GM21381 (cell line): Measurements from ENCODE around the gene AFF3.

Experiments used
- ATAC-seq: cut with Tn5 transposase; IDR thresholded peaks from one replicate; pipeline ENCODE4 v1.9.1; 2021; ENCODE audit warnings: mild to moderate bottlenecking, moderate library complexity; ENCODE audit not compliant: unreplicated experiment

AFF3 gene

GRCh38 chr2:99809259-99809900 is 333.0 kb downstream of the AFF3 start:
- no peak for ATAC-seq

DNA sequence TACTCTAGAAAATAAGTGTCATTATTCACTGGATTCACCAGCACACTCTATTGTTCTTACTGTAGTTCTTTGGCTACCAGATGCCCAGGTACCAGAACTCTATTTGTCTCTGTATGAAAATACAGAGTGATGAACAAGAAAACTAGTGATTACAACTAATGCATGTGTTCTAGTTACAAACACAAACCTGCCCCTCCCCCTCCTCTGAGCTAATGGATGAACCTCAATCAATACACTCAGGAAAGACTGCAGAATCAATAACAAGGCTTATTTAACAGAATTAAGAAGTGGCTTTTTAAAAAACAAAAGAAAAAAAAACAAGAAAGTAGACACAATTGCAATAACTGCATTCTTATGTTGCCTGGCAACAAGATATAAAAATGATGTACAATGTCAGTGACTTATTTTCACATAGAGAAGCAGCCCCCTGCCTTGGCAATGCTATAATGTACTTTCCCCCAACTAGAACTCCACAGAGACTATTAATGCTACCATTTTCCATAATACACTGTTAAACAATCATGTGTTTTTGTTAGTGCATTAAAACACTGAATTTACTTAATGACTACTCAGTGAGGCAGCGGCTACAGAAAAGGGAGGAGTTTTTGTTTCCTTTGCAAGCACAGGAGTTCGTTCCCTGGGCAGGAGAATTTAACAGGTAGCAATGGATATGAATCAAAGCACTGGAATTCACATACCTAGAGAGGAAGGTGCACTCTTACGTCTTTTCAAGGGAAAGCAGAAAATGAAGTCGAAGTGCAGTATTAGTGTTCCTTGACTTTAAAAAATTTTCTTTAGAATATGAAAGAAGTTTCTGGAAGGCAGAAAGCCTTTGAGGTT is 333.8 kb downstream of the AFF3 start:
- no peak for ATAC-seq

DNA sequence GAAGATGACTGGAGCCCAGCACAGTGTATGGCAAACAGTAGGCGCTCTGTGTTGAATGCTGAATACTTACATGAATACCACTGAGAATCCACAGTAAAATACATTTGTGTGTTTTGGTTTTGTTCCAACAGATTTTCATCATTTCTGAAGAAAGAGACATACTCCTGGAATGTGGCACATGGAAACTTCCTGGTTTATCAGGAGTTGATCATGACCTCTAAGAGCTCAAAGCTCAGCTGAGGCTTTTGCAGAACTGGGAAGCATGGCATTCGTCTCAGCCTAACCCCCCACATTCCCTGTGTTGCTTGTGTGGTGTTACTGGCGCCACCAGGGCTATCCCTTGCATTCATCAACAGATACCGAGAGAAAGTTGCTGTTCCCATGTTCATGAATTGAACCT is 335.6 kb downstream of the AFF3 start:
- ATAC-seq: no peak

GRCh38 chr2:99805930-99806476 is 336.4 kb downstream of the AFF3 start:
- ATAC-seq: no peak

DNA sequence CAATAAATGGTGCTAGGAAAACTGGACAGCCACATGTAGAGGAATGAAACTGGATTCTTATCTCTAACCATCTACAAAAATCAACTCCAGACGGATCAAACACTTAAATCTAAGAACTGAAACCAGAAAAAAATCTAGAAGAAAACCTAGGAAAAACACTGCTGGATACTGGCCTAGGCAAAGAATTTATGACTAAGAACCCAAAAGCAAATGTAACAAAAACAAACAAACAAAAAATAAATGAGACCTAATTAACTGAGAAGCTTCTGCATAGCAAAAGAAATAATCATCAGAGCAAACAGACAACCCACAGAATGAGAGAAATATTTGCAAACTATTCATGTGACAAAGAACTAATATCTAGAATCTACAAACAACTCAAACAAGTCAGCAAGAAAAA is 338.5 kb downstream of the AFF3 start:
- no peak for ATAC-seq

DNA sequence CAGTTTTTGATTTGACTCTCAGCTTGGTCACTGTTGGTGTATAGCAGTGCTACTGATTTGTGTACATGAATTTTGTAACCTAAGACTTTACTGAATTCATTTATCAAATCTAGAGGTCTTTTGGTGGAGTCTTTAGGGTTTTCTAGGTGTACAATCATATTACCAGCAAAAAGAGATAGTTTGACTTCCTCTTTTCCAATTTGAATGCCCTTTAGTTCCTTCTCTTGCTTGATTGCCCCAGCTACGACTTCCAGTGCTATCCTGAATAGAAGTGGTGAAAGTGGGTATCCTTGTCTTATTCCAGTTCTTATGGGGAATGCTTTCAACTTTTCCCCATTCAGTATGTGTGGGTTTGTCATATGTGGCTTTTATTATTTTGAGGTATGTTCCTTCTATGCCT is 339.7 kb downstream of the AFF3 start:
- ATAC-seq: no peak

DNA sequence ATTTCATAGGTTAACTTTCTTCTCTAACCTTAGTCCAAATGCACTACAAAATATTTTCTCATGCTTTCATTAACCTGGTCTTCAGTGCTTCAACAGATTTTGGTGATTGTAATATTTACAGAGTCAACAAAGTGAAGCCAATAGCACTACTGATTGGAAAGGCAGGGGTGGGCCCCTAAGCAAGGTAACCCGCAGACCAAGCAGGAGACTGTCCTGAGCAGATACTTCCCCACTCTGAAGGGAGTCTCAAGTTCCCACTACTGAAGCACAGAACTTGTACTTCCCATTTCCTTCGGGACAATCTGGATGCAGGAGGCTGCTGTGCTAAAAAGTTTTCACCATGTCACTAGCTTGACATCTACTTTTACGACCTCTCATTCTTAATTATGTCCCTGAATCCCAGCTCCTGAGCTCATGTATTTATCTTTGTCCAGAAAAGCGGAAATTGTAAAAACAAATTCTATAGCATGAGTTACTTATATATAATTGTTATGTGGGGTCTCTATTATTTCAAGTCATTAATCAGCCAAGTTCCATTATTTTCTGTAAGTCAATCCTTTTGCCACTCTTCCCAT is 341.0 kb downstream of the AFF3 start:
- no peak for ATAC-seq

DNA sequence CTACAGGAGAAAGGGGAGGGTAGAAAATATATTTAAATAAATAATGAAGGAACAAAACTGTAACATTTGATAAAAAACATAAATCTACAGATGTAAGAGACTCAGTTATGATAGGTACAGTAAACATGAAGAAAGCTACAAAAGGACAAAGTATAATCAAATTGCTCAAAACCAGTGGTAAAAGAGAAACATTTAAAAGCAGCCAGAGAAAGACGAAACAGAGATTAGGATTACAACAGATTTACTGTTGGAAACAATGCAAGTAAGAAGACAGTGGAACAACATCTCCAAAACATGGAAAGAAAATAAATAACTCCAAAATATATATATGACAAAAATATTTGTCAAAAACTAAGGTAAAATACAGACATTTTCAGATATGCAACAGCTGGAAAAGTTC is 344.9 kb downstream of the AFF3 start:
- ATAC-seq: no peak

- ATAC-seq: no peak
Observed at GRCh38 chr2:99794414-99794813, 348.0 kb downstream of the AFF3 start.

GRCh38 chr2:99793022-99793421 is 349.4 kb downstream of the AFF3 start:
- no peak for ATAC-seq

- no peak for ATAC-seq
Observed at GRCh38 chr2:99789849-99790248, 352.5 kb downstream of the AFF3 start.

DNA sequence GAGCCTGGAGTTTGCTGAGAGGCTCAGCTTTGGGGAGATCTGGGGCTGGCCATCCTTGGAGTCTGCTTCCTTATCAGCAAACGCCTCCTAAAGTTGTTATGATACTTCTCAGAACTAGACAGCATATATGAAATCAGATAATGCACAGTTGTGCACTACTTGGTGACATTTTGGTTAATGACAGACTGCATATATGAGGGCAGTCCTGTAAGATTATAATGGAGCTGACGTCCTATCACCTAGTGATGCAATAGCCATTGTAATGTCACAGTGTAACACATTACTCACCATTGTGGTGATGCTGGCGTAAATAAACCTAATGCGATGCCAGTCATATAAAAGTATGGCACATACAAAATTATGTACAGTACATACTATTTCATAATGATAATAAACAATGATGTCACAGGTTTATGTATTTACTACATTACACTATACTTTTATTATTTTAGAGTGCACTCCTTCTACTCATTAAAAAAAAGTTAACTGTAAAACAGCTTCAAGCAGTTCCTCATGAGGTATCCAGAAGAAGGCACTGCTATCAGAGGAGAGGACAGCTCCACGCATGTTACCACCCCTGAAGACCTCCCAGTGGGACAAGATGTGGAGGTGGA is 354.5 kb downstream of the AFF3 start:
- no peak for ATAC-seq

DNA sequence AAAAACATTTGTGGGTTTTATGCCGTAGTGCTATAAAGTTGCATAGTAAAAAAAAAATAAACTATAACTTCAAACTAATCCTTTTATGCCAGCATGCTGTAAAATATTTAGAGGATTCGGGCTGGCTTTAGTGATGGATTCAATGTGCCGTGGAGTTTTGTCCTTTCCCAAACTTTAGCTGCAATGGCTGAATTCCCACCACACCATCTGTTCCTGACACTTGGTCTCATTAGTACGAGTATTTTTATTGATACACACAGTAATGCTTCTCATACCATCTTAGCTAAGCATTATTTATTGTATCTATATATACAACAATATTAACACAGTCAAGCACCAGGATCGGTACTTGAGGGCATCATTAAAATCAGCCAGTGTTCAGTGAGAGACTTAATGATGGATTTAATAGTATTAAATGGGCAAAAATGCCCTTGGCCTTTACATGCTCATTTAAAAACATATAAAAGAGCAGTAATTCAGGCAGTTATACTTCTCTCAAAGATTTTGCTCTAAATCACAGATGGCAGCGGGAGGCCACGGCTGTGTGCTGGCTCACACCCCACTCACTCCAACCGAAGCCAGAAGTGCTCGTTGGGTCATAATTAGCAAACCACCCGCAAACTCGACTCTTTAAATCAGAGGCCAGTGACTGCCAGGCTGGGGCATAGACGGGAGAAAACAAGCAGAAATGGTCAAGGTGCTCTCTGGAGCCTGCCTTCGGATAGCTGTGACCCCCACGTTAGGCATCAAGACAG is 355.6 kb downstream of the AFF3 start:
- no peak for ATAC-seq

DNA sequence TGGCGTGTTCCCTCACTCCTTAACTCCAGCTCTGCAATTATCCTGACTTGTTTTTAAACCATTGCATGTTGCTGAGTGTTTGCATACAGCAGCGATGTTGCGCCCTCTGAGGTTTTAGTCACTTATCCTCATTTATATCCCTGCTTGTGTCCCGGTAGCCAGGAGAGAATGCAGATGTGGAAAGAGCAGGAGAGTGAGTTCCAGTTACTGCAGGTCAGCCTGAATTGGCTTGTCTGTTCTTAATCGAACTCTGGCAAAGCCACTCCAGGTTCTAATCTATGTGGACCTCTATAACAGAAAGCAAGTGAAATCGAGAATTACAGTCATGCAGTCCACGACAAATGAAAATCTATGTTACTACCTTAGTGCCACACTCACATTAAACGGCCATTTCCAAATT is 357.4 kb downstream of the AFF3 start:
- ATAC-seq: no peak

- no peak for ATAC-seq
Observed at GRCh38 chr2:99784282-99784681, 358.1 kb downstream of the AFF3 start.

DNA sequence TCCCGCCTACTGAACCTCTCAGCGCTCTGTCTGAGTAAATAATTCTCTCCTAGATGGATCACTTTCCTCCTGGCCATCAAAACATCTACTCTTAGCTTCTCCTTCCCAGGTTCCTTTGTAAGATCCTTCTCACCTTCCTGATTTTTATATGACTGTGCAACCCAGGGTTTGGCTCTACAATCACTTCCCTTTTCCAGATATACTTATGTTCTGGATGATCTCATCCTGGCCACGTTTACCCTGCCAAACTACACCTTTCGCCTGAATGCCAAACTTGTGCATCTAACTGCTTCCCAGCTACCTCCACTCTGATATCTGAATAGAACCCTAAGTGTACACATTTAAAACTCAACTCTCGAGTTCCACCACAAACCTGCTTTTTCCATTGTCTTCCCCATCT is 362.1 kb downstream of the AFF3 start:
- no peak for ATAC-seq

DNA sequence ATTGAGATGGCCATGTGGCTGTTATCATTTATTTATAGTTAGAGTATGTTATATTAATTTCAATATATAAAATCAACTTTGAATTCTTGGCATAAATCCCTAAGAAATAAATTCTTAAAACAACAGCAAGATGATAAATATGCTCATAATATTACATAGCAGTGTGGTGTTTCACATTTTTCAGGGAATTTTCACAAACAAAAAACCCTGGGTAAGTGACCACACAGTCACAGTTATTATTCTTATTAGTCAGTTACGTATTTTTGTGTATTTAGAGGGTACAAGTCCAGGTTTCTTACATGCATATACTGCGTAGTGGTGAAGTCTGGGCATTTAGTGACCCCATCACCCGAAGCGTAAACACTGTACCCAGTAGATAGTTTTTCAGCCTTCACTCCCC is 363.1 kb downstream of the AFF3 start:
- ATAC-seq: no peak

DNA sequence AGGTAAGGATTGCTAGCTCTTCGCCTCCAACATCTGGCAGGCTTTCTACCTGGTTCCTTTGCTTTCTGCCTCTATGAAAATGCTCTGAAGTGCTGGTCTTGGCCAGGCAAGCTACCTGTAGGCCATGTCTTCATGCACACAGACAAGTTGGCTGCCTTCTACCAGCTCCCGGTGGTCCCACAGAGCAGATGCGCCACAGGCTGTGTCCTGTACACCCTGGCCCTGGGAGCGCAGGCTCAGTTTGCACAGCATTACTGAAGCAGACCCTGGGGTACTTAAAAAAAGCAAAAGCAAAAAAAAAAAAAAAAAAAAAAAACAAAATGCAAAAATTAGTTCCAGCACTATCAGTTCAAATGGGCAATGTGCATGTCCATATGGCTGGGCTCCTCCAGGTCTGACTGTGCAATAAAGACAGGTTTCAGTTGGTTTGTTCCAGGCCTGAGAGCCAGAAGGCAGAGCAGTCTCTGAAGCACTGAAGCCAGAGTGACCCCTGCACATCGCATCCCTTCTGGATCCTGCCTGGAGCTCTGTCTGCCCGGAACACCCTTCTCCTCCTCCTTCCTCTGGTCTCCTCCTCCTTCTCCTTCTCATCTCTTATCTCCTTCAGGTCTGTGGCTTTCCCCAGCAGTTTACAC is 364.6 kb downstream of the AFF3 start:
- no peak for ATAC-seq

DNA sequence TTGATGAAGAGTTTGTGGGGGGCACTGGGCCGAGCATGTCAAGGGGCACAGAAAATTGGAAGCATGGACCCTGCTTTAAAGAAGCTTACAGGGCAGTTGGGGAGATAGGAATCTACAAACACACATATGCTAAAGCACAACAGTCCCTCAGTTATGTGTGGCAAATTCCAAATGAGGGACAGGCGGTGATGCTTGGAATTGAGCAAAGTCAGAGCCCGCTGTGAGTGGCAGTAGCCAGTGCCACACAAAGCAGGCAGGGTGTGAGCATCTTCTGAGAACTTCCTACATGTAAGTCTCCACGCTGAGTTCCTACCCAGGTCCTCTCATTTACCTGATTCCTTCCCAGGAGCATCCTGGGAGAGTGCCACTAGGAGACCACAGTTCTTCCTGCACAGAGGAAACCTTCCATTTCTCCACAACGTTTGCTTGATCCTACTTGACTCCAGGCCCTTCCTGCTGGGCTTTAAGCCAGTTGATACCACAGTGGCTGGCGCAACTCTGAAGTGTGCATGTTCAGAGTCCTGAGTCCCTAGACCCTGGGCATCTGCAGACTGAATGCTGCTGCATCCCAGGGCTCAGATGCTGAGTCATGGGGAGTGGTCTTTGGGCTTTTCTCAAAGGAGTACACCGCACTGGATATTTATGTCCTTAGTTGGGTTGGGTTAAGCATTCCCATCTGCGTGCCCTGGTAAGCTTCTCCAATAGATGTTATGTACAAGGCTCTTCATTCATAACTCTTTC is 365.3 kb downstream of the AFF3 start:
- no peak for ATAC-seq
